Measurements from ENCODE around the gene NOX3. TPM values are rescaled to one million over a fixed set of nuclear protein-coding genes. Genes with fewer than 3 reads are reported as not detected.

NOX3 gene
- polyA plus RNA-seq, 1 donor from 2014 or later, result 0.11 TPM

GRCh38 chr6:155444952-155445903 lies 10.4 kb downstream of the NOX3 start:
- no peaks in the 10 kb centered on the region for H4K20me1 ChIP-seq (ENCODE audit: insufficient read depth)
- H2AFZ ChIP-seq (ENCODE audit: low read depth, low read length), result no peak overlapping the region
- no peaks in the 10 kb centered on the region for H3F3A ChIP-seq (ENCODE audit: insufficient read depth, low read length, poor library complexity, severe bottlenecking)
- no peaks in the 10 kb centered on the region for H3K9me3 ChIP-seq (ENCODE audit: low read length)
- no peak overlapping the region for H3K4me3 ChIP-seq (ENCODE audit: low read length)
- no peaks in the 10 kb centered on the region for H3K36me3 ChIP-seq (ENCODE audit: insufficient read depth, low read length)
- no peak overlapping the region for H3K9ac ChIP-seq (ENCODE audit: low read length)
- no peaks in the 10 kb centered on the region for H3K27me3 ChIP-seq (ENCODE audit: insufficient read depth, low read depth, low read length)
- H3K79me2 ChIP-seq (replicated peaks; ENCODE audit: insufficient read depth, low read length), result no peaks in the 10 kb centered on the region
- H3K27ac ChIP-seq (ENCODE audit: low read length), result no peak overlapping the region
- no peak overlapping the region for H3K4me2 ChIP-seq (ENCODE audit: low read length)
- no peaks in the 10 kb centered on the region for H3K9me2 ChIP-seq (ENCODE audit: insufficient read depth, low read length)
- no peak for TF ChIP-seq CTCF (IDR thresholded peaks at IDR 0.05; ENCODE audit: poor library complexity, severe bottlenecking)
- TF ChIP-seq RAD21 (conservative IDR thresholded peaks at IDR 0.05), result no peak
- no peak for TF ChIP-seq POLR2AphosphoS5 (IDR thresholded peaks at IDR 0.05)
- no peak for TF ChIP-seq EZH2 (IDR thresholded peaks at IDR 0.05; ENCODE audit: borderline replicate concordance, insufficient read depth, low read length, poor library complexity, severe bottlenecking)
- TF ChIP-seq MXI1 (conservative IDR thresholded peaks at IDR 0.05; ENCODE audit: poor library complexity, severe bottlenecking), result no peak
- no peak for TF ChIP-seq SMC3 (conservative IDR thresholded peaks at IDR 0.05; ENCODE audit: poor library complexity)
- no peak for TF ChIP-seq TAF1 (IDR thresholded peaks at IDR 0.05; ENCODE audit: low read depth)
- TF ChIP-seq EP300 (conservative IDR thresholded peaks at IDR 0.05; ENCODE audit: poor library complexity, severe bottlenecking), result no peak
- no peak for TF ChIP-seq REST (IDR thresholded peaks at IDR 0.05; ENCODE audit: borderline replicate concordance)

- Histone ChIP-seq H3K36me3 (ENCODE audit: insufficient read depth, low read length) (no peaks in the 10 kb centered on the region), H3F3A (ENCODE audit: insufficient read depth, low read length, poor library complexity, severe bottlenecking) (no peaks in the 10 kb centered on the region), H3K9ac (ENCODE audit: low read length) (no peak overlapping the region), H4K20me1 (ENCODE audit: insufficient read depth) (no peaks in the 10 kb centered on the region), H3K4me3 (ENCODE audit: low read length) (no peak overlapping the region), H3K9me3 (ENCODE audit: low read length) (no peaks in the 10 kb centered on the region), H3K9me2 (ENCODE audit: insufficient read depth, low read length) (no peaks in the 10 kb centered on the region), H3K27me3 (ENCODE audit: insufficient read depth, low read depth, low read length) (no peaks in the 10 kb centered on the region), H3K27ac (ENCODE audit: low read length) (no peak overlapping the region), H2AFZ (ENCODE audit: low read depth, low read length) (no peak overlapping the region), H3K4me2 (ENCODE audit: low read length) (no peak overlapping the region), H3K79me2 (replicated peaks; ENCODE audit: insufficient read depth, low read length) (no peaks in the 10 kb centered on the region)
- TF ChIP-seq EZH2 (IDR thresholded peaks at IDR 0.05; ENCODE audit: borderline replicate concordance, insufficient read depth, low read length, poor library complexity, severe bottlenecking), result no peak
- no peak for TF ChIP-seq MXI1 (conservative IDR thresholded peaks at IDR 0.05; ENCODE audit: poor library complexity, severe bottlenecking)
- TF ChIP-seq EP300 (conservative IDR thresholded peaks at IDR 0.05; ENCODE audit: poor library complexity, severe bottlenecking), result no peak
- no peak for TF ChIP-seq CTCF (IDR thresholded peaks at IDR 0.05; ENCODE audit: poor library complexity, severe bottlenecking)
- TF ChIP-seq TAF1 (IDR thresholded peaks at IDR 0.05; ENCODE audit: low read depth), result no peak
- TF ChIP-seq RAD21 (conservative IDR thresholded peaks at IDR 0.05), result no peak
- no peak for TF ChIP-seq REST (IDR thresholded peaks at IDR 0.05; ENCODE audit: borderline replicate concordance)
- TF ChIP-seq SMC3 (conservative IDR thresholded peaks at IDR 0.05; ENCODE audit: poor library complexity), result no peak
- no peak for TF ChIP-seq POLR2AphosphoS5 (IDR thresholded peaks at IDR 0.05)
Observed at GRCh38 chr6:155444120-155444917, 11.3 kb downstream of the NOX3 start.

All from neural cell (in vitro differentiated cells).